Fibroblast of pulmonary artery (primary cell): ENCODE results near the gene PCK1.

Experiments
- DNase-seq: peaks from one replicate; pipeline ENCODE4 v3.0.0-alpha.2; 2010; ENCODE audit warnings: low read depth
- H3K4me3 ChIP-seq: replicated peaks from 2 replicates; pipeline ENCODE4 v1.5.1; 2011; ENCODE audit warnings: low read depth, mild to moderate bottlenecking, control low read depth, low read length, moderate library complexity
- CTCF ChIP-seq: IDR thresholded peaks from 2 replicates; pipeline ENCODE4 v1.5.1; 2011; ENCODE audit warnings: mild to moderate bottlenecking, control low read depth, low read length, inconsistent platforms; ENCODE audit errors: missing control alignments

Gene PCK1

GRCh38 chr20:57523782-57524181, 37.1 kb upstream of the PCK1 start:
- no peak for DNase-seq
- no peak overlapping the region for H3K4me3 ChIP-seq
- TF ChIP-seq CTCF = no peak

- no peak for DNase-seq
- no peak within 1 kb of the TSS for H3K4me3 ChIP-seq
- no peak for TF ChIP-seq CTCF
These were observed 36.3 kb upstream of the PCK1 start, which contains the start of gene CTCFL for GRCh38 chr20:57524511-57525176. CTCFL (minus strand) TSS chr20:57525140; CDS start chr20:57524205, 935 bp downstream.

DNA sequence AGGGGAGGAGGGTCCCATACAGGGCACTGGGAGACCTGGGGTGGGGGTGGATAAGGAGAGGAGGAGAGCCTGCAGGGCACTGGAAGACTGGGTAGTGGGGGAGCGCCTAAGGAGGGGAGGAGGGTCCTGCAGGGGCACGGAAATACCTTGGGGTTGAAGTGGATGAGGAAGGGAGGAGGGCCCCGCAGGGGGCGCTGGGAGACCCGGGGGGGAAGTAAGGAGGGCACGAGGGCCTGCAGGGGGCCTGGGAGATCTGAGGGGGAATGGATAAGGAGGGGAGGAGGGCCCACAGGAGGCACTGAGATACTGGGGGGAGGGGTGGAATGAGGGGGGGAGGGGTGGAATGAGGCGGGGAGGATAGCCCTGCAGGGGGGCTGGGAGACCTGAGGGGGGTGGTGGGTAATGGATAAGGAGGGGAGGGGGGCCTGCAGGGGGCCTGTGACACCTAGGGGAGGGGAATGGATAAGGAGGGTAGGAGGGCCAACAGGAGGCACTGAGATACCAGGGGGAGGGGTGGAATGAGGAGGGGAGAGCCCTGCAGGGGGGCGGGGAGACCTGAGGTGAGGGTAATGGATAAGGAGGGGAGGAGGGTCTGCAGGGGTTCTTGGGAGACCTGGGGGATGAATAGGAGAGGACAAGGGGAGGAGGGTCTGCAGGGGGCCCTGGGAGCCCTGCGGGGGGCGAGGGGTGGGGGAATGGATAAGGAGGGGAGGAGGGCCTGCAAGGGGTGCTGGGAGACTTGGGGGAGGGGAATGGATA, 35.4 kb upstream of the PCK1 start:
- no peak for TF ChIP-seq CTCF
- no peak overlapping the region for H3K4me3 ChIP-seq
- no peak for DNase-seq

DNA sequence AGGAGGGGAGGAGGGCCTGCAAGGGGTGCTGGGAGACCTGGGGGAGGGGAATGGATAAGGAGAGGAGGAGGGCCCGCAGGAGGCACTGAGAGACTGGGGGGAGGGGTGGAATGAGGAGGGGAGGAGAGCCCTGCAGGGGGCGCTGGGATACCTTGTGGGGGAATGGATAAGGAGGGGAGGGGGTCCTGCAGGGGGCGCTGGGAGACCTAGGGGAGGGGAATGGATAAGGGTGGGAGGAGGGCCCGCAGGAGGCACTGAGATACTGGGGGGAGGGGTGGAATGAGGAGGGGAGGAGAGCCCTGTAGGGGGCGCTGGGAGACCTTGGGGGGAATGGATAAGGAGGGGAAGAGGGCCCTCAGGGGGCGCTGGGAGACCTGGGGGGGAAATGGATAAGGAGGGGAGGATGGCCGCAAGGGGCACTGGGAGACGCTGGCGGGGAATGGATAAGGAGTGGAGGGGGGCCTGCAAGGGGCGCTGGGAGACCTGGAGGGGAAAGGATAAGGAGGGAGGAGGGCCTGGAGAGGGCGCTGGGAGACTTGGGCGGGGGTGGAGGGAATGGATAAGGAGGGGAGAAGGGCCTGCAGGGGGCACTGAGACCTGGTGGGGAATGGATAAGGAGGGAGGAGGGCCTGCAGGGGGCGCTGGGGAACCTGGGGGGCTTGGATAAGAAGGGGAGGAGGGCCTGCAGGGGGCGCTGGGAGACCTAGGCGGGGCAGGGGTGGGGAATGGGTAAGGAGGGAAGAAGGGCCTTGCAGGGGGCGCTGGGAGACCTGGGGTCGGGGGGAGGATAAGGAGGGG, 34.6 kb upstream of the PCK1 start:
- no peak overlapping the region for H3K4me3 ChIP-seq
- no peak for TF ChIP-seq CTCF
- DNase-seq = no peak

DNA sequence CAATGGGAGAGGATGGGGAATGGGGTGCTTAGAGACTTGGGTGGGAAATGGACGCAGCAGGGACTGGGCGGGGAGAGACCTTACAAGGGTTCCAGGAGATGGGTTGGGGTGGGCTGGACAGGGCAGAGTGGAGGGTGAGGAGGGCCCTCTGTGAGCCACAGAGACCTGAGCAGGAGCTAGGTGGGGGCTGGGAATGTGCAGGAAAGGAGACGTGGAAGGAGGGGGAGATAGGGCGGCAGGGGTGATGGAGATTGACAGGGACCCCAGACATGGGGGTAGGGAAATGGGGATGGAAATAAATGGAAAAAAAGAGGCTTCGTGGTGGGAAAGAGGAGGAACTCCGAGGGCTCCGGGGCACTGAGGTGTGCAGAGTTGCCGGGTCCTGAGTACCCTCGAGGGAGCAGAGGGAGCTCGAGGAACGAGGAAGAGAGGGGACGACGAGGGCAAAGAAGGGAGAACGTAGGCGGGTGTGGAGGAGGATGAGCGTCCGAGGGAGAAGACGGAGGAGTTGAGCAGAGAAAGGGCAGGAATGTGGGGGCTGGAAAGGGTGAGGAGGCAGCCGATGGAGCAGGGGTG, 33.9 kb upstream of the PCK1 start:
- H3K4me3 ChIP-seq = no peak overlapping the region
- no peak for DNase-seq
- TF ChIP-seq CTCF = no peak

DNA sequence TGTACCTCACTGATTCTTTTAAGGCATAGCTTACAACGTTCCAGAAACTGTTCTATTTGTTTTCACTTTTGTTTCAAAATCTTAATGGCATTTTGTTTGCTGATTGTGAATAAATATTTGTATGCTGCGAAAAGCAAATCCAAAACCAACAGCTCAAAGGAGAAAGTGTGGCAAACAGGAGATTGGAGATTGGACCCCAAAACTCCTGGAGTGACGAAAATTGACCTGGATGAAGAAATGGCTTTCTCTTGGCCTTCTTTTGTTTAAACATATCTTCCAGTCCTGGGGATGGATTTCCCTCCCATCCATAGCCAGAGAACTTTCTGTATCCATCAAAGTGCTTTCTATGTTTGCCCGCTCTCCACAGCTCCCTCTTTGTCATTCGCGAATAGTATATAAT, 33.2 kb upstream of the PCK1 start:
- no peak for DNase-seq
- TF ChIP-seq CTCF = no peak
- no peak overlapping the region for H3K4me3 ChIP-seq
